Liver (tissue), 9 donors: ENCODE measurements around the gene GLTPD2. TPM values are rescaled to one million over a fixed set of nuclear protein-coding genes. Genes with fewer than 3 reads are reported as not detected.

ENCODE experiments used
- DNase-seq: peaks from one replicate; pipeline ENCODE4 v3.0.0-alpha.2; 2017; ENCODE audit warnings: low spot score
- H3K27ac ChIP-seq, 2 donors: one replicate each; pipeline ENCODE4 v1.7.0; 2013; ENCODE audit warnings: inconsistent platforms in 2 of 2, low read length in 2 of 2, control low read depth in 1 of 2, low read depth in 1 of 2, mild to moderate bottlenecking in 1 of 2
- H3K27me3 ChIP-seq, 4 donors: one replicate each; pipeline versions ENCODE4 v1.6.1 to v1.7.0; 2013; ENCODE audit warnings: low read length in 3 of 4, inconsistent platforms in 1 of 4, mild to moderate bottlenecking in 1 of 4, moderate library complexity in 1 of 4; ENCODE audit not compliant: control insufficient read depth in 4 of 4, insufficient read depth in 4 of 4
- H3K36me3 ChIP-seq, 4 donors: one replicate each; pipeline versions ENCODE4 v1.6.1 to v1.7.0; 2013; ENCODE audit warnings: low read length in 3 of 4, mild to moderate bottlenecking in 3 of 4, low read depth in 1 of 4, moderate library complexity in 1 of 4; ENCODE audit not compliant: control insufficient read depth in 4 of 4, insufficient read depth in 3 of 4
- H3K4me1 ChIP-seq, 4 donors: one replicate each; pipeline versions ENCODE4 v1.6.1 to v1.7.0; 2013; ENCODE audit warnings: low read length in 3 of 4, mild to moderate bottlenecking in 3 of 4, moderate library complexity in 1 of 4; ENCODE audit not compliant: control insufficient read depth in 4 of 4, insufficient read depth in 4 of 4
- H3K4me3 ChIP-seq, 3 donors: one replicate each; pipeline versions ENCODE4 v1.6.1 to v1.7.0; 2013; ENCODE audit warnings: low read length in 3 of 3, control low read depth in 1 of 3, low read depth in 1 of 3, mild to moderate bottlenecking in 1 of 3
- H3K9ac ChIP-seq, 2 donors: one replicate each; pipeline ENCODE4 v1.7.0; 2013; ENCODE audit warnings: low read length in 2 of 2, mild to moderate bottlenecking in 2 of 2, moderate library complexity in 2 of 2, control low read depth in 1 of 2, low read depth in 1 of 2
- H3K9me3 ChIP-seq, 4 donors: one replicate each; pipeline versions ENCODE4 v1.6.1 to v1.7.0; 2013; ENCODE audit warnings: low read length in 3 of 4; ENCODE audit not compliant: control insufficient read depth in 4 of 4
- EGR1 ChIP-seq, 2 donors: IDR thresholded peaks; 2 replicates each; pipeline ENCODE4 v1.6.1; 2016 to 2018; ENCODE audit warnings: antibody characterized with exemption in 2 of 2, low read depth in 2 of 2
- FOXA1 ChIP-seq: IDR thresholded peaks from 2 replicates; pipeline ENCODE4 v1.6.1; 2016; ENCODE audit warnings: antibody characterized with exemption
- FOXA2 ChIP-seq: IDR thresholded peaks from 2 replicates; pipeline ENCODE4 v1.6.1; 2016; ENCODE audit warnings: antibody characterized with exemption
- HNF4A ChIP-seq, 2 donors: conservative IDR thresholded peaks; 2 replicates each; pipeline ENCODE4 v1.6.1; 2016; ENCODE audit warnings: antibody characterized with exemption in 2 of 2, mild to moderate bottlenecking in 2 of 2
- HNF4G ChIP-seq: IDR thresholded peaks from 2 replicates; pipeline ENCODE4 v1.6.1; 2016; ENCODE audit warnings: antibody characterized with exemption
- JUND ChIP-seq, 2 donors: IDR thresholded peaks; 2 replicates each; pipeline ENCODE4 v1.6.1; 2016; ENCODE audit warnings: antibody characterized with exemption in 2 of 2
- NR2F2 ChIP-seq: IDR thresholded peaks from 2 replicates; pipeline ENCODE4 v1.6.1; 2016; ENCODE audit warnings: antibody characterized with exemption
- RAD21 ChIP-seq, 2 donors: IDR thresholded peaks; 2 replicates each; pipeline ENCODE4 v1.6.1; 2016; ENCODE audit warnings: antibody characterized with exemption in 2 of 2, mild to moderate bottlenecking in 2 of 2
- RXRA ChIP-seq, 2 donors: IDR thresholded peaks; 2 replicates each; pipeline ENCODE4 v1.6.1; 2017 to 2018; ENCODE audit warnings: antibody characterized with exemption in 2 of 2, mild to moderate bottlenecking in 1 of 2
- SP1 ChIP-seq: IDR thresholded peaks from 2 replicates; pipeline ENCODE4 v1.6.1; 2018; ENCODE audit warnings: antibody characterized with exemption, mild to moderate bottlenecking
- TAF1 ChIP-seq: conservative IDR thresholded peaks from 2 replicates; pipeline ENCODE4 v1.6.1; 2016; ENCODE audit warnings: antibody characterized with exemption, mild to moderate bottlenecking
- YY1 ChIP-seq: IDR thresholded peaks from 2 replicates; pipeline ENCODE4 v1.6.1; 2016; ENCODE audit warnings: antibody characterized with exemption, mild to moderate bottlenecking
- WGBS: extraction: QIAGEN DNeasy Blood & Tissue Kit; methylation state at CpG from one replicate; pipeline ENCODE4 v1.1.7; 2013; 5-methylcytosine and 5-hydroxymethylcytosine counted together
- polyA plus RNA-seq, 2 donors: library from polyadenylated mRNA; stranded (reverse) in 1 of 2; unstranded in 1 of 2; fragments of 200-250 nt in 1 of 2; fragments of >200 nt in 1 of 2; fragmentation: Nextera tagmentation in 1 of 2; extraction: Ambion mirVana in 1 of 2; gene quantifications; one replicate each; pipeline versions ENCODE4 v1.2.1 to v1.2.3, GENCODE V29; 2013 to 2015
- total RNA-seq, 2 donors: library from RNA; depleted of rRNA; stranded (reverse); fragments of >200 nt; gene quantifications; one replicate each; pipeline ENCODE4 v1.2.3, GENCODE V29; 2014
- TF ChIP-seq, protein P1 (sequence below): IDR thresholded peaks from 2 replicates; pipeline ENCODE4 v1.6.1; 2016; ENCODE audit warnings: antibody characterized with exemption
- TF ChIP-seq, protein P2 (sequence below): IDR thresholded peaks from 2 replicates; pipeline ENCODE4 v1.6.1; 2016; ENCODE audit warnings: antibody characterized with exemption, mild to moderate bottlenecking
- TF ChIP-seq, protein P3 (sequence below): IDR thresholded peaks from 2 replicates; pipeline ENCODE4 v1.6.1; 2016; ENCODE audit warnings: antibody characterized with exemption
- TF ChIP-seq, protein P4 (sequence below): IDR thresholded peaks from 2 replicates; pipeline ENCODE4 v1.6.1; 2016; ENCODE audit warnings: antibody characterized with exemption
- donor health status: healthy.
- donor health status: healthy.
- donor health status: healthy.
- donor health status: healthy.
- donor health status: healthy.

GLTPD2 gene
- total and polyA plus RNA-seq, 4 donors = 15.1 to 63.2 (median 25.7) TPM

DNA sequence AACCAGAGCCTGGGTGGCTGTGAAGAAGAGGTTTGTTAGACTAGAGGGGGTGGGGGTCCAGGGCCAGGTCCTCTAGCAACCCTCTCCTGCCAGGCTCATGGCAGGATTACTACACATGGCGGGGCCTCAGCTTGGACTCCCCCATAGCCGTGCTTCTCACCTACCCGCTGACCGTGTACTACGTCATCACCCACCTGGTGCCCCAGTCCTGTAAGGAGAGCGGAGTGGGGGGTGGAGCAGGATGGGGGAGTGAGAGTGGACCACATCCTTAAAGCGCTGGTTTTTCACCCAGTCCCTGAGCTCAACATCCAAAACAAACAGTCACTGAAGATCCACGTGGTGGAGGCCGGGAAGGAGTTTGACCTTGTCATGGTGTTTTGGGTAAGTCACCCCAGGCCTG, 44.9 kb upstream of the GLTPD2 start:
- WGBS = 85% methylated on average over 9 of the region's 9 CpGs
- DNase-seq = no peak
- no peaks in the 10 kb centered on the region for H3K27me3 ChIP-seq

DNA sequence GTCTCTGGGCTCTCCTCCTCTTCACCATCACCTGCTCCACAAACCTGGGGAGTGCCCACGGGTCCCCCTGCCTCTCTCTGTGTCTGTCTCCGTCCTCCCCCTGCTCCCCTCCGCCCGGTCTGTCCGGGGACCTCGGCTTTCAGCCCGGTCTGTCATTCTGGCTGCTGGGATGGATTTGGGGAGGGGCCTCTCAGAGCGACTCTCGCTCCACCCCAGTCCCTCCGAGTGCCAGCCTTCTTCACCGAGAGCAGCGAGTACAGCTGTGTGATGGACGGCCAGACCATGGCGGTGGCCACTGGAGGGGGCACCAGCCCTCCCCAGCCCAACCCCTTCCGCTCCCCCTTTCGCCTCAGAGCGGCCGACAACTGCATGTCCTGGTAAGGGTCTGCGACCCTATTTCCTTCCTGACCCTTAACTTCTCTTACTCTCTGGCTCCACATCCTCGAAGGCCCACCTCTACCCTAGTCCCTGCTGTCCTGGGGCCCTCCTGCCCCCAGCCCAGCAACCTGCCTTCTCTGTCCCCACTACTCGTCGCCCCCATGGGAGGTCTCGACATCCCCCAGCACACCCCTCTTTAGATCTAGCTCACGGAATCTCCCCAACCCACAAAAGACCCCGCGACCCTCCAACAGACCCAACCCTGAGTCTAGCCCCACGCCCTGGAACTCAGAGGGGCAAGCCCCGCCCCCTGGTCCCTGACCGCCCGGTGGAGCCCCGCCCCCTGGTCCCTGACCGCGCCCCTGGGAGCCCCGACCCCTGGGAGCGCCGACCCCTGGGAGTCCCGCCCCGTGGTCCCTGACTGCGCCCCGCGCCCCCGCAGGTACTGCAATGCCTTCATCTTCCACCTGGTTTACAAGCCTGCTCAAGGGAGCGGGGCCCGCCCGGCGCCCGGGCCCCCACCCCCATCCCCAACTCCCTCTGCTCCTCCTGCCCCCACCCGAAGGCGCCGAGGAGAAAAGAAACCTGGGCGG, 43.5 kb upstream of the GLTPD2 start:
- no peak for DNase-seq
- TF ChIP-seq TAF1 (no peak), RXRA (IDR thresholded peaks at IDR 0.05) (no peak), JUND (IDR thresholded peaks at IDR 0.05) (no peak), YY1 (no peak), RAD21 (IDR thresholded peaks at IDR 0.05) (no peak), HNF4G (no peak), FOXA2 (no peak), HNF4A (conservative IDR thresholded peaks at IDR 0.05) (no peak), EGR1 (IDR thresholded peaks at IDR 0.05; ENCODE audit: low read depth in 2 of 2) (no peak), NR2F2 (no peak), SP1 (no peak)
- TF ChIP-seq, protein P1, sequence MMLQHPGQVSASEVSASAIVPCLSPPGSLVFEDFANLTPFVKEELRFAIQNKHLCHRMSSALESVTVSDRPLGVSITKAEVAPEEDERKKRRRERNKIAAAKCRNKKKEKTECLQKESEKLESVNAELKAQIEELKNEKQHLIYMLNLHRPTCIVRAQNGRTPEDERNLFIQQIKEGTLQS = no peak
- TF ChIP-seq, protein P2, sequence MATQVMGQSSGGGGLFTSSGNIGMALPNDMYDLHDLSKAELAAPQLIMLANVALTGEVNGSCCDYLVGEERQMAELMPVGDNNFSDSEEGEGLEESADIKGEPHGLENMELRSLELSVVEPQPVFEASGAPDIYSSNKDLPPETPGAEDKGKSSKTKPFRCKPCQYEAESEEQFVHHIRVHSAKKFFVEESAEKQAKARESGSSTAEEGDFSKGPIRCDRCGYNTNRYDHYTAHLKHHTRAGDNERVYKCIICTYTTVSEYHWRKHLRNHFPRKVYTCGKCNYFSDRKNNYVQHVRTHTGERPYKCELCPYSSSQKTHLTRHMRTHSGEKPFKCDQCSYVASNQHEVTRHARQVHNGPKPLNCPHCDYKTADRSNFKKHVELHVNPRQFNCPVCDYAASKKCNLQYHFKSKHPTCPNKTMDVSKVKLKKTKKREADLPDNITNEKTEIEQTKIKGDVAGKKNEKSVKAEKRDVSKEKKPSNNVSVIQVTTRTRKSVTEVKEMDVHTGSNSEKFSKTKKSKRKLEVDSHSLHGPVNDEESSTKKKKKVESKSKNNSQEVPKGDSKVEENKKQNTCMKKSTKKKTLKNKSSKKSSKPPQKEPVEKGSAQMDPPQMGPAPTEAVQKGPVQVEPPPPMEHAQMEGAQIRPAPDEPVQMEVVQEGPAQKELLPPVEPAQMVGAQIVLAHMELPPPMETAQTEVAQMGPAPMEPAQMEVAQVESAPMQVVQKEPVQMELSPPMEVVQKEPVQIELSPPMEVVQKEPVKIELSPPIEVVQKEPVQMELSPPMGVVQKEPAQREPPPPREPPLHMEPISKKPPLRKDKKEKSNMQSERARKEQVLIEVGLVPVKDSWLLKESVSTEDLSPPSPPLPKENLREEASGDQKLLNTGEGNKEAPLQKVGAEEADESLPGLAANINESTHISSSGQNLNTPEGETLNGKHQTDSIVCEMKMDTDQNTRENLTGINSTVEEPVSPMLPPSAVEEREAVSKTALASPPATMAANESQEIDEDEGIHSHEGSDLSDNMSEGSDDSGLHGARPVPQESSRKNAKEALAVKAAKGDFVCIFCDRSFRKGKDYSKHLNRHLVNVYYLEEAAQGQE = no peak
- TF ChIP-seq, protein P3, sequence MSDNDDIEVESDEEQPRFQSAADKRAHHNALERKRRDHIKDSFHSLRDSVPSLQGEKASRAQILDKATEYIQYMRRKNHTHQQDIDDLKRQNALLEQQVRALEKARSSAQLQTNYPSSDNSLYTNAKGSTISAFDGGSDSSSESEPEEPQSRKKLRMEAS = no peak
- TF ChIP-seq, protein P4, sequence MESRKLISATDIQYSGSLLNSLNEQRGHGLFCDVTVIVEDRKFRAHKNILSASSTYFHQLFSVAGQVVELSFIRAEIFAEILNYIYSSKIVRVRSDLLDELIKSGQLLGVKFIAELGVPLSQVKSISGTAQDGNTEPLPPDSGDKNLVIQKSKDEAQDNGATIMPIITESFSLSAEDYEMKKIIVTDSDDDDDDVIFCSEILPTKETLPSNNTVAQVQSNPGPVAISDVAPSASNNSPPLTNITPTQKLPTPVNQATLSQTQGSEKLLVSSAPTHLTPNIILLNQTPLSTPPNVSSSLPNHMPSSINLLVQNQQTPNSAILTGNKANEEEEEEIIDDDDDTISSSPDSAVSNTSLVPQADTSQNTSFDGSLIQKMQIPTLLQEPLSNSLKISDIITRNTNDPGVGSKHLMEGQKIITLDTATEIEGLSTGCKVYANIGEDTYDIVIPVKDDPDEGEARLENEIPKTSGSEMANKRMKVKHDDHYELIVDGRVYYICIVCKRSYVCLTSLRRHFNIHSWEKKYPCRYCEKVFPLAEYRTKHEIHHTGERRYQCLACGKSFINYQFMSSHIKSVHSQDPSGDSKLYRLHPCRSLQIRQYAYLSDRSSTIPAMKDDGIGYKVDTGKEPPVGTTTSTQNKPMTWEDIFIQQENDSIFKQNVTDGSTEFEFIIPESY = no peak

More for the DNA sequence above, 44.9 kb upstream of the GLTPD2 start:
- no peaks in the 10 kb centered on the region for H3K9me3 ChIP-seq
- no peak overlapping the region for H3K9ac ChIP-seq
- H3K4me3 ChIP-seq = no peak overlapping the region
- peaks cover 2 to 8% (median 5%) of the 10 kb centered on the region in 4 donors for H3K4me1 ChIP-seq
- no peaks in the 10 kb centered on the region for H3K36me3 ChIP-seq
- TF ChIP-seq RXRA (IDR thresholded peaks at IDR 0.05) (no peak), TAF1 (no peak), FOXA1 (no peak), EGR1 (IDR thresholded peaks at IDR 0.05; ENCODE audit: low read depth in 2 of 2) (no peak)
- TF ChIP-seq, protein P1 = no peak
- TF ChIP-seq, protein P2 = no peak
- no peak overlapping the region for H3K27ac ChIP-seq

More for the DNA sequence above, 43.5 kb upstream of the GLTPD2 start:
- no peak overlapping the region for H3K4me3 ChIP-seq
- H3K27me3 ChIP-seq = no peaks in the 10 kb centered on the region
- WGBS = 24% methylated on average over 51 of the region's 51 CpGs
- H3K36me3 ChIP-seq = no peaks in the 10 kb centered on the region
- no peak overlapping the region for H3K27ac ChIP-seq
- H3K9me3 ChIP-seq = no peaks in the 10 kb centered on the region
- no peak overlapping the region for H3K9ac ChIP-seq
- peaks cover 0 to 2% (median 0%) of the 10 kb centered on the region in 4 donors for H3K4me1 ChIP-seq
